Adrenal gland (tissue), 5 donors: ENCODE measurements around the gene VRK3.

Experiments
- POLR2A ChIP-seq, 2 donors: fragments of 450-650 bp; IDR thresholded peaks; one replicate each; pipeline ENCODE4 v1.6.1; 2017; ENCODE audit warnings: antibody characterized with exemption in 2 of 2, mild to moderate bottlenecking in 2 of 2, moderate library complexity in 1 of 2
- TF ChIP-seq, protein P1 (sequence below), 6 experiments: fragments of 450-650 bp in 4 of 6; fragments of 200-600 bp in 2 of 6; sonication (generic) in 1 of 6; IDR thresholded peaks; 1 replicate in 5 of 6; 2 replicates in 1 of 6; pipeline versions ENCODE4 v1.5.1 to v1.8.0; 2016 to 2021; ENCODE audit warnings: antibody characterized with exemption in 6 of 6, mild to moderate bottlenecking in 2 of 6, moderate library complexity in 1 of 6
- donor health status: DM: no; HTN: no; CAD: no.

- TF ChIP-seq, protein P1, sequence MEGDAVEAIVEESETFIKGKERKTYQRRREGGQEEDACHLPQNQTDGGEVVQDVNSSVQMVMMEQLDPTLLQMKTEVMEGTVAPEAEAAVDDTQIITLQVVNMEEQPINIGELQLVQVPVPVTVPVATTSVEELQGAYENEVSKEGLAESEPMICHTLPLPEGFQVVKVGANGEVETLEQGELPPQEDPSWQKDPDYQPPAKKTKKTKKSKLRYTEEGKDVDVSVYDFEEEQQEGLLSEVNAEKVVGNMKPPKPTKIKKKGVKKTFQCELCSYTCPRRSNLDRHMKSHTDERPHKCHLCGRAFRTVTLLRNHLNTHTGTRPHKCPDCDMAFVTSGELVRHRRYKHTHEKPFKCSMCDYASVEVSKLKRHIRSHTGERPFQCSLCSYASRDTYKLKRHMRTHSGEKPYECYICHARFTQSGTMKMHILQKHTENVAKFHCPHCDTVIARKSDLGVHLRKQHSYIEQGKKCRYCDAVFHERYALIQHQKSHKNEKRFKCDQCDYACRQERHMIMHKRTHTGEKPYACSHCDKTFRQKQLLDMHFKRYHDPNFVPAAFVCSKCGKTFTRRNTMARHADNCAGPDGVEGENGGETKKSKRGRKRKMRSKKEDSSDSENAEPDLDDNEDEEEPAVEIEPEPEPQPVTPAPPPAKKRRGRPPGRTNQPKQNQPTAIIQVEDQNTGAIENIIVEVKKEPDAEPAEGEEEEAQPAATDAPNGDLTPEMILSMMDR (IDR thresholded peaks at IDR 0.05): no peak
- no peak for TF ChIP-seq POLR2A (IDR thresholded peaks at IDR 0.05)
These were observed 17.2 kb downstream of the VRK3 start for GRCh38 chr19:50007947-50008346.
